A549 (cell line): ENCODE data around the gene XPR1. TPM values are rescaled to one million over a fixed set of nuclear protein-coding genes. Genes with fewer than 3 reads are reported as not detected.

Experiments used
- ATAC-seq, 2 experiments: fragments of 200-7000 bp in 1 of 2; fragments of >200 bp in 1 of 2; cut with Nextera tagmentation in 1 of 2; cut with Tn5 transposase in 1 of 2; 3 replicates each; pipeline versions ENCODE4 v1.8.0 to v1.9.1; 2018 to 2020; ENCODE audit warnings: mild to moderate bottlenecking in 1 of 2, moderate library complexity in 1 of 2
- CTCF ChIA-PET: fragments of 300-600 bp; sonication (Branson Sonifier 250); formaldehyde crosslinking; extraction: SDS; loops from one replicate; lab custom pipeline; 2021; ENCODE audit warnings: antibody characterized with exemption, inconsistent platforms; lab: Yijun Ruan, JAX
- POLR2A ChIA-PET: fragments of 350-600 bp; formaldehyde crosslinking; extraction: SDS; loops from one replicate; lab custom pipeline; 2021; ENCODE audit warnings: antibody characterized with exemption, inconsistent platforms; lab: Yijun Ruan, JAX
- DNase-seq, 2 experiments: peaks; one replicate each; pipeline versions ENCODE4 v3.0.0 to v3.0.0-alpha.2; 2011 to 2016; ENCODE audit warnings: low read depth in 1 of 2, low spot score in 1 of 2
- FAIRE-seq: peaks from 2 replicates; lab custom pipeline; 2011; peaks lifted over from hg19 to GRCh38; lab: Jason Lieb, UNC
- H3K27ac ChIP-seq, 2 experiments: fragments of >200 bp; sonication (Bioruptor Twin); formaldehyde crosslinking; 3 replicates each; pipeline ENCODE4 v1.5.1; 2016 to 2017
- H3K4me1 ChIP-seq: fragments of >200 bp; sonication (Bioruptor Twin); formaldehyde crosslinking; 3 replicates; pipeline ENCODE4 v1.6.1; 2016
- H3K4me2 ChIP-seq: fragments of >200 bp; sonication (Bioruptor Twin); formaldehyde crosslinking; 3 replicates; pipeline ENCODE4 v1.6.1; 2016
- H3K4me3 ChIP-seq: fragments of >200 bp; sonication (Bioruptor Twin); formaldehyde crosslinking; 3 replicates; pipeline ENCODE4 v1.5.1; 2016
- H3K9me3 ChIP-seq: fragments of >200 bp; sonication (Bioruptor Twin); formaldehyde crosslinking; 3 replicates; pipeline ENCODE4 v1.6.1; 2016
- ATOH8 ChIP-seq: fragments of 250-450 bp; sonication (Bioruptor Pico); IDR thresholded peaks from 2 replicates; pipeline ENCODE4 v1.5.0; 2020; ENCODE audit warnings: low read depth, mild to moderate bottlenecking, moderate library complexity
- BCL3 ChIP-seq: fragments of >200 bp; sonication (Bioruptor Twin); formaldehyde crosslinking; IDR thresholded peaks from 3 replicates; pipeline ENCODE4 v1.6.1; 2016
- CBX2 ChIP-seq: fragments of 200-600 bp; sonication (generic); IDR thresholded peaks from 2 replicates; pipeline ENCODE4 v1.6.1; 2016; ENCODE audit warnings: low read depth, mild to moderate bottlenecking, borderline replicate concordance
- CHD2 ChIP-seq: fragments of 150-350 bp; IDR thresholded peaks from 2 replicates; pipeline ENCODE4 v1.6.1; 2014; ENCODE audit warnings: low read length; ENCODE audit not compliant: partially characterized antibody
- EHF ChIP-seq: fragments of 250-450 bp; sonication (Bioruptor Pico); IDR thresholded peaks from 2 replicates; pipeline ENCODE4 v1.5.0; 2020; ENCODE audit warnings: mild to moderate bottlenecking
- ESRRA ChIP-seq: fragments of 150-350 bp; IDR thresholded peaks from 2 replicates; pipeline ENCODE4 v1.6.1; 2014; ENCODE audit warnings: mild to moderate bottlenecking, low read length, borderline replicate concordance
- HDAC2 ChIP-seq: fragments of 200-600 bp; sonication (generic); IDR thresholded peaks from 2 replicates; pipeline ENCODE4 v1.6.1; 2016
- HES2 ChIP-seq: fragments of >200 bp; sonication (Bioruptor Twin); formaldehyde crosslinking; IDR thresholded peaks from 2 replicates; pipeline ENCODE4 v1.6.1; 2016
- HEYL ChIP-seq: fragments of 250-450 bp; sonication (Bioruptor Pico); IDR thresholded peaks from 2 replicates; pipeline ENCODE4 v1.8.0; 2021; ENCODE audit warnings: mild to moderate bottlenecking, moderate library complexity
- HOXA7 ChIP-seq: fragments of 250-450 bp; sonication (Bioruptor Pico); IDR thresholded peaks from 2 replicates; pipeline ENCODE4 v1.5.0; 2020; ENCODE audit warnings: mild to moderate bottlenecking, moderate library complexity
- KDM1A ChIP-seq: fragments of 200-600 bp; sonication (generic); IDR thresholded peaks from 2 replicates; pipeline ENCODE4 v1.6.1; 2016; ENCODE audit warnings: low read depth, mild to moderate bottlenecking
- KDM5A ChIP-seq: fragments of 200-600 bp; sonication (generic); IDR thresholded peaks from 2 replicates; pipeline ENCODE4 v1.6.1; 2016; ENCODE audit warnings: antibody characterized with exemption, mild to moderate bottlenecking
- MAX ChIP-seq: IDR thresholded peaks from 2 replicates; pipeline ENCODE4 v1.6.1; 2012
- MAZ ChIP-seq: fragments of 150-350 bp; IDR thresholded peaks from 2 replicates; pipeline ENCODE4 v1.6.1; 2014; ENCODE audit warnings: antibody characterized with exemption, low read depth, low read length, borderline replicate concordance
- NPAS2 ChIP-seq: fragments of 250-450 bp; sonication (Bioruptor Pico); IDR thresholded peaks from 2 replicates; pipeline ENCODE4 v1.8.0; 2022; ENCODE audit warnings: mild to moderate bottlenecking, moderate library complexity, borderline replicate concordance
- PHF8 ChIP-seq: fragments of 200-600 bp; sonication (generic); IDR thresholded peaks from 2 replicates; pipeline ENCODE4 v1.6.1; 2016; ENCODE audit warnings: low read depth, mild to moderate bottlenecking, antibody characterized with exemption, moderate library complexity, borderline replicate concordance
- POLR2A ChIP-seq: IDR thresholded peaks from 2 replicates; pipeline ENCODE4 v1.6.1; 2012; ENCODE audit warnings: mild to moderate bottlenecking, low read length
- POLR2AphosphoS2 ChIP-seq: conservative IDR thresholded peaks from 2 replicates; pipeline ENCODE4 v1.6.1; 2012; ENCODE audit warnings: low read length, improper control_type of control experiment, inconsistent platforms
- RAD21 ChIP-seq, 2 experiments: fragments of >200 bp in 1 of 2; sonication (Bioruptor Twin) in 1 of 2; formaldehyde crosslinking in 1 of 2; IDR thresholded peaks in 1 of 2; conservative IDR thresholded peaks in 1 of 2; 2 replicates in 1 of 2; 3 replicates in 1 of 2; pipeline ENCODE4 v1.6.1; 2012 to 2018; ENCODE audit warnings: inconsistent platforms in 1 of 2
- RCOR1 ChIP-seq: fragments of 150-350 bp; IDR thresholded peaks from 2 replicates; pipeline ENCODE4 v1.6.1; 2014; ENCODE audit warnings: antibody characterized with exemption, low read length, low read depth
- REST ChIP-seq: fragments of 200-600 bp; sonication (generic); IDR thresholded peaks from 2 replicates; pipeline ENCODE4 v1.6.1; 2016; ENCODE audit warnings: antibody characterized with exemption, mild to moderate bottlenecking, moderate library complexity
- RNF2 ChIP-seq: fragments of 200-600 bp; sonication (generic); IDR thresholded peaks from 2 replicates; pipeline ENCODE4 v1.6.1; 2016; ENCODE audit warnings: low read depth, mild to moderate bottlenecking, antibody characterized with exemption, moderate library complexity, borderline replicate concordance
- SMC3 ChIP-seq: fragments of >200 bp; sonication (Bioruptor Twin); formaldehyde crosslinking; IDR thresholded peaks from 3 replicates; pipeline ENCODE4 v1.6.1; 2018; ENCODE audit warnings: inconsistent platforms
- TFCP2L1 ChIP-seq: fragments of 250-450 bp; sonication (Bioruptor Pico); IDR thresholded peaks from 2 replicates; pipeline ENCODE4 v1.5.0; 2021; ENCODE audit warnings: mild to moderate bottlenecking
- TP53 ChIP-seq: fragments of 250-450 bp; sonication (Bioruptor Pico); IDR thresholded peaks from 2 replicates; pipeline ENCODE4 v1.5.0; 2021; ENCODE audit warnings: mild to moderate bottlenecking, moderate library complexity
- ZC3H11A ChIP-seq: fragments of 450-650 bp; IDR thresholded peaks from 2 replicates; pipeline ENCODE4 v1.6.1; 2014; ENCODE audit warnings: antibody characterized with exemption, mild to moderate bottlenecking
- ZNF302 ChIP-seq: fragments of 250-450 bp; sonication (Bioruptor Pico); IDR thresholded peaks from 2 replicates; pipeline ENCODE4 v1.9.0; 2021; ENCODE audit warnings: inconsistent platforms, mild to moderate bottlenecking, moderate library complexity
- ZSCAN20 ChIP-seq: fragments of 250-450 bp; sonication (Bioruptor Pico); IDR thresholded peaks from 2 replicates; pipeline ENCODE4 v1.8.0; 2022; ENCODE audit warnings: mild to moderate bottlenecking, moderate library complexity
- WGBS: methylation state at CpG from one replicate; pipeline ENCODE4 v1.1.6; 2017; ENCODE audit errors: missing lambda C conversion rate; 5-methylcytosine and 5-hydroxymethylcytosine counted together
- polyA plus RNA-seq, 4 experiments: library from polyadenylated mRNA; depleted of rRNA in 3 of 4; stranded (reverse); fragments of >200 nt; fragmentation: RNase III in 1 of 4; extraction: RNeasy Plus Mini Kit Qiagen cat#74134 plus additional on column Dnase treatment in 1 of 4; gene quantifications; 2 replicates in 3 of 4; 3 replicates in 1 of 4; pipeline ENCODE4 v1.2.3, GENCODE V29; 2011 to 2017

XPR1 gene
- polyA plus RNA-seq, 2 of the 4 experiments (the other 2 are of a cell fraction): 37.5 to 86.1 TPM

- H3K4me1 ChIP-seq: no peaks in the 10 kb centered on the region
- no peak overlapping the region for H3K4me2 ChIP-seq
- ATAC-seq: no peak
- no peaks in the 10 kb centered on the region for H3K9me3 ChIP-seq
- ChIA-PET POLR2A (no interaction called here), CTCF (interaction anchor here (0.9 kb wide), 1 partner anchor 212 kb away, joined by 3 read pairs; no protein-coding TSS in a partner anchor)
- H3K4me3 ChIP-seq: no peak overlapping the region
- 84% methylated on average over 5 of the region's 5 CpGs for WGBS
- H3K27ac ChIP-seq: no peak overlapping the region
- DNase-seq: no peak
- TF ChIP-seq HES2 (no peak), ESRRA (no peak), MAZ (no peak), ZC3H11A (no peak), CBX2 (no peak), PHF8 (no peak), TFCP2L1 (CRISPR knock-in tag) (no peak), HEYL (CRISPR knock-in tag) (no peak), EHF (CRISPR knock-in tag) (no peak), POLR2AphosphoS2 (no peak), HDAC2 (no peak), POLR2A (no peak), TP53 (CRISPR knock-in tag) (no peak), ZSCAN20 (no peak), SMC3 (no peak)
- TF ChIP-seq, all 56 proteins: peak for 0
- no peak for FAIRE-seq
These were observed 298.9 kb downstream of the XPR1 start for GRCh38 chr1:180930687-180931086.

GRCh38 chr1:180931529-180931928 is 299.7 kb downstream of the XPR1 start:
- no peak overlapping the region for H3K27ac ChIP-seq
- no peaks in the 10 kb centered on the region for H3K9me3 ChIP-seq
- no peak overlapping the region for H3K4me2 ChIP-seq
- CTCF ChIA-PET: interaction anchor here (0.5 to 0.9 kb wide), 2 partner anchors 211 to 431 kb away, joined by 3 read pairs; no protein-coding TSS in a partner anchor
- no peak for TF ChIP-seq KDM1A
- no peak for TF ChIP-seq ZC3H11A
- TF ChIP-seq RAD21 (conservative IDR thresholded peaks at IDR 0.05 in 1 of 2, IDR thresholded peaks at IDR 0.05 in 1 of 2): no peak
- TF ChIP-seq KDM5A: no peak
- TF ChIP-seq RCOR1: no peak
- TF ChIP-seq ZNF302 (CRISPR knock-in tag): no peak
- TF ChIP-seq BCL3: no peak
- TF ChIP-seq REST: no peak
- no peak for TF ChIP-seq HDAC2
- TF ChIP-seq CBX2: no peak
- no peak for TF ChIP-seq TP53 (CRISPR knock-in tag)
- no peak for TF ChIP-seq ATOH8 (CRISPR knock-in tag)
- TF ChIP-seq RNF2: no peak
- TF ChIP-seq NPAS2 (CRISPR knock-in tag): no peak
- TF ChIP-seq HOXA7: no peak
- TF ChIP-seq MAX: no peak
- TF ChIP-seq CHD2: no peak
- no peak overlapping the region for H3K4me3 ChIP-seq
- ATAC-seq (no peak), FAIRE-seq (no peak), DNase-seq (no peak)
- POLR2A ChIA-PET: no interaction called here
- H3K4me1 ChIP-seq: no peaks in the 10 kb centered on the region
- 69% methylated on average over 4 of the region's 4 CpGs for WGBS
